GM23338 (cell line): ENCODE measurements around the gene ETNPPL. TPM values are rescaled to one million over a fixed set of nuclear protein-coding genes. Genes with fewer than 3 reads are reported as not detected.

Experiments used
- CREB1 ChIP-seq: fragments of 250-450 bp; sonication (Bioruptor Pico); IDR thresholded peaks from 2 replicates; pipeline ENCODE4 v1.5.0; 2020; ENCODE audit warnings: low read depth, mild to moderate bottlenecking, moderate library complexity
- ETS1 ChIP-seq: IDR thresholded peaks from 2 replicates; pipeline ENCODE4 v1.6.1; 2016; ENCODE audit warnings: antibody characterized with exemption
- EZH2 ChIP-seq: fragments of 200-600 bp; sonication (generic); IDR thresholded peaks from one replicate; pipeline ENCODE4 v1.8.0; 2017; ENCODE audit warnings: antibody characterized with exemption, mild to moderate bottlenecking, low read depth; ENCODE audit not compliant: unreplicated experiment
- EZH2phosphoT487 ChIP-seq: fragments of 200-600 bp; sonication (generic); IDR thresholded peaks from one replicate; pipeline ENCODE4 v1.8.1; 2018; ENCODE audit warnings: antibody characterized with exemption; ENCODE audit not compliant: unreplicated experiment
- JUNB ChIP-seq: IDR thresholded peaks from one replicate; pipeline ENCODE4 v1.6.1; 2016; ENCODE audit warnings: antibody characterized with exemption; ENCODE audit not compliant: unreplicated experiment
- NANOG ChIP-seq: IDR thresholded peaks from 2 replicates; pipeline ENCODE4 v1.6.1; 2016; ENCODE audit warnings: antibody characterized with exemption, borderline replicate concordance
- POLR2AphosphoS5 ChIP-seq: IDR thresholded peaks from 2 replicates; pipeline ENCODE4 v1.6.1; 2016; ENCODE audit warnings: antibody characterized with exemption, low read depth
- REST ChIP-seq: IDR thresholded peaks from one replicate; pipeline ENCODE4 v1.6.1; 2018; ENCODE audit warnings: antibody characterized with exemption; ENCODE audit not compliant: unreplicated experiment
- ZNF114 ChIP-seq: fragments of 250-450 bp; sonication (Bioruptor Pico); IDR thresholded peaks from 2 replicates; pipeline ENCODE4 v1.5.0; 2020; ENCODE audit warnings: mild to moderate bottlenecking, moderate library complexity
- ZNF331 ChIP-seq: fragments of 250-450 bp; sonication (Bioruptor Pico); IDR thresholded peaks from 2 replicates; pipeline ENCODE4 v1.5.0; 2020; ENCODE audit warnings: low read depth, mild to moderate bottlenecking, moderate library complexity
- ZNF462 ChIP-seq: fragments of 250-450 bp; sonication (Bioruptor Pico); IDR thresholded peaks from 2 replicates; pipeline ENCODE4 v1.5.0; 2020; ENCODE audit warnings: mild to moderate bottlenecking, moderate library complexity
- polyA plus RNA-seq: library from polyadenylated mRNA; unstranded; fragments of >200 nt; fragmentation: Nextera tagmentation; extraction: Ambion mirVana; gene quantifications from 2 replicates; pipeline ENCODE4 v1.2.1, GENCODE V29; 2016
- total RNA-seq: library from RNA; depleted of rRNA; stranded (reverse); fragments of >200 nt; shearing (Covaris generic); gene quantifications from 2 replicates; pipeline ENCODE4 v1.2.3, GENCODE V29; 2014

The ETNPPL gene
- total and polyA plus RNA-seq, 2 experiments from 2014 or later: 1.2 to 1.5 TPM

- TF ChIP-seq ZNF462 (CRISPR knock-in tag) (no peak), ZNF114 (CRISPR knock-in tag) (no peak), EZH2 (no peak), EZH2phosphoT487 (no peak), CREB1 (CRISPR knock-in tag) (no peak), JUNB (no peak), ZNF331 (CRISPR knock-in tag) (no peak), REST (no peak), POLR2AphosphoS5 (no peak), NANOG (no peak), ETS1 (no peak)
These were observed 53.6 kb downstream of the ETNPPL start (continued) for GRCh38 chr4:108709234-108709633.
